Measurements from ENCODE around the gene PRKD2.

- TF ChIP-seq CTCF (IDR thresholded peaks at IDR 0.05; ENCODE audit: poor library complexity, severe bottlenecking) (no peak), MXI1 (conservative IDR thresholded peaks at IDR 0.05; ENCODE audit: poor library complexity, severe bottlenecking) (no peak), EZH2 (IDR thresholded peaks at IDR 0.05; ENCODE audit: borderline replicate concordance, insufficient read depth, low read length, poor library complexity, severe bottlenecking) (no peak), SMC3 (conservative IDR thresholded peaks at IDR 0.05; ENCODE audit: poor library complexity) (no peak), EP300 (conservative IDR thresholded peaks at IDR 0.05; ENCODE audit: poor library complexity, severe bottlenecking) (no peak), RAD21 (conservative IDR thresholded peaks at IDR 0.05) (no peak), TAF1 (IDR thresholded peaks at IDR 0.05; ENCODE audit: low read depth) (no peak), POLR2AphosphoS5 (IDR thresholded peaks at IDR 0.05) (no peak)
Measured at GRCh38 chr19:46698395-46699321, 18.3 kb downstream of the PRKD2 start.
